Retinal pigment epithelial cell (primary cell): ENCODE measurements around the gene HECTD4.

Experiments used
- DNase-seq: peaks from one replicate; pipeline ENCODE4 v3.0.0-alpha.2; 2010; ENCODE audit warnings: low read depth
- H3K4me3 ChIP-seq: 2 replicates; pipeline ENCODE4 v1.5.1; 2011; ENCODE audit warnings: mild to moderate bottlenecking, low read length, control low read depth, moderate library complexity
- CTCF ChIP-seq: conservative IDR thresholded peaks from 2 replicates; pipeline ENCODE4 v1.5.1; 2011; ENCODE audit warnings: low read depth, low read length, control low read depth, inconsistent platforms

Gene HECTD4

GRCh38 chr12:112130441-112130998 lies 251.7 kb downstream of the HECTD4 start:
- TF ChIP-seq CTCF, result no peak
- H3K4me3 ChIP-seq, result no peak overlapping the region
- no peak for DNase-seq

- H3K4me3 ChIP-seq, result no peak overlapping the region
- no peak for TF ChIP-seq CTCF
- no peak for DNase-seq
Observed at GRCh38 chr12:112126911-112127310, 255.3 kb downstream of the HECTD4 start.

- H3K4me3 ChIP-seq, result peak overlapping the region; percentile 91
- TF ChIP-seq CTCF, result no peak
- DNase-seq, result no peak
Observed at GRCh38 chr12:112126000-112126438, 256.2 kb downstream of the HECTD4 start.

- peak within 1 kb of the TSS; percentile 91 for H3K4me3 ChIP-seq
- no peak for TF ChIP-seq CTCF
- peak; percentile 75 for DNase-seq
Observed at GRCh38 chr12:112125250-112125999, 256.8 kb downstream of the HECTD4 start, which contains the start of gene TRAFD1. TRAFD1 (plus strand) TSS chr12:112125560; CDS start chr12:112130523, 4,963 bp downstream.

- H3K4me3 ChIP-seq, result no peak overlapping the region
- no peak for TF ChIP-seq CTCF
- no peak for DNase-seq
Observed at GRCh38 chr12:112124918-112125249, 257.3 kb downstream of the HECTD4 start.

GRCh38 chr12:112122823-112123690 lies 259.2 kb downstream of the HECTD4 start:
- H3K4me3 ChIP-seq, result no peak overlapping the region
- no peak for TF ChIP-seq CTCF
- no peak for DNase-seq
